H1 (cell line): ENCODE measurements around the gene MYL3. TPM values are rescaled to one million over a fixed set of nuclear protein-coding genes. Genes with fewer than 3 reads are reported as not detected.

ENCODE experiments used
- NANOG ChIP-seq: IDR thresholded peaks from 2 replicates; pipeline ENCODE4 v1.6.1; 2011; ENCODE audit warnings: low read length, low read depth, mild to moderate bottlenecking, inconsistent platforms; ENCODE audit not compliant: insufficient read depth, poor library complexity, severe bottlenecking
- SIN3A ChIP-seq, 2 experiments: IDR thresholded peaks in 1 of 2; conservative IDR thresholded peaks in 1 of 2; 2 replicates each; pipeline ENCODE4 v1.6.1; 2011 to 2012; ENCODE audit warnings: low read length in 2 of 2, improper control_type of control experiment in 1 of 2, low read depth in 1 of 2, mild to moderate bottlenecking in 1 of 2
- polyA plus RNA-seq, 7 experiments: library from polyadenylated mRNA; depleted of rRNA in 3 of 7; stranded (reverse) in 5 of 7; unstranded in 2 of 7; fragments of >200 nt in 5 of 7; fragments of 200-250 nt in 2 of 7; gene quantifications; 1 replicate in 5 of 7; 2 replicates in 1 of 7; 4 replicates in 1 of 7; pipeline versions ENCODE4 v1.2.1 to v1.2.3, GENCODE V29; 2011 to 2013; ENCODE audit warnings: missing spikeins in 2 of 7, mixed read lengths in 2 of 7
- total RNA-seq: library from RNA; stranded (reverse); fragmentation: NEBNext Ultra II Directional; extraction: Animal tissue kit (Norgen Biotek cat#: 25700); gene quantifications from 2 replicates; pipeline ENCODE4 v1.2.1, GENCODE V29; 2021
- TF ChIP-seq, protein P1 (sequence below): IDR thresholded peaks from 2 replicates; pipeline ENCODE4 v1.6.1; 2011; ENCODE audit warnings: low read depth, mild to moderate bottlenecking, low read length; ENCODE audit not compliant: insufficient read depth

MYL3 gene
- total and polyA plus RNA-seq, 2 of the 8 experiments (the other 6 are each of a cell fraction or from before 2014, with no cell fraction given), result 0.06 TPM; not detected in 1

DNA sequence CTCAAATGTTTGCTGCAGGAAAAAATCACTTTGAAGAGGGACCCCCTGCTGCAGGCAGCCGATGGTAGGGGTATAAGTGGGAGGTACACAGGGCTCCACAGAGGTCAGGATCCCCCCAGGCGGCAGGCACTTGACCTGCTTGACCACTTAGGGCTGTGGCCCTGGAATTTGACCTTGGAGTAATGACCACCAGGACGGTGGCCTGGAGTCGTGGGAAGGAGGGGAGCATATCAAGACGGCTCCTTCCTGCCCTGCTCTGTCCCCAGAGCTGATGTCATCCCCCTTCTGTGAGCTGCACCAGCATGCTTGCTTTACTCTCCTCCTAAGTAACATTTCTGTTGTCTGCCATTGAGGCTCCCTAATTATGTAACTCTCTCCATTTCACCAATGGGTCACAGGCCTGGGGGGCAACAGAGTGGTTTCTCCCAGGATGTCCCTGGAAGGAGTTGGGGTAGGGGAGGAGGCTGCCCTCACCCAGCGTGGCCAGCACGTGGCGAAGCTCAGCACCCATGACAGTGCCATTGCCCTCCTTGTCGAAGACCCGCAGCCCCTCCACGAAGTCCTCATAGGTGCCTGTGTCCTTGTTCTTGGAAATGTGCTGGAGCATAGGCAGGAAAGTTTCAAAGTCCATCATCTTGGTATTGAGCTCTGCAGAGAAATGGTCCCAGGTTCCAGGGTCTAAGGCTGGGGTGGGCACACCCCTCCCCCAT lies 4.1 kb downstream of the MYL3 start (continued):
- TF ChIP-seq, protein P1, sequence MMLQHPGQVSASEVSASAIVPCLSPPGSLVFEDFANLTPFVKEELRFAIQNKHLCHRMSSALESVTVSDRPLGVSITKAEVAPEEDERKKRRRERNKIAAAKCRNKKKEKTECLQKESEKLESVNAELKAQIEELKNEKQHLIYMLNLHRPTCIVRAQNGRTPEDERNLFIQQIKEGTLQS, result no peak
- TF ChIP-seq SIN3A (conservative IDR thresholded peaks at IDR 0.05 in 1 of 2, IDR thresholded peaks at IDR 0.05 in 1 of 2; ENCODE audit: low read depth in 1 of 2, low read length in 2 of 2) (no peak), NANOG (no peak)
- TF ChIP-seq, all 59 proteins: peak for 0
